ENCODE results near the gene GKN2. TPM values are rescaled to one million over a fixed set of nuclear protein-coding genes. Genes with fewer than 3 reads are reported as not detected.

The GKN2 gene
- total RNA-seq, 1 experiment from 2014 or later: not detected

- H3K9me2 ChIP-seq (ENCODE audit: insufficient read depth): no peaks in the 10 kb centered on the region
- no peaks in the 10 kb centered on the region for H3K4me1 ChIP-seq (replicated peaks; ENCODE audit: insufficient read depth)
- H3K79me2 ChIP-seq (ENCODE audit: low read depth): no peaks in the 10 kb centered on the region
- no peak overlapping the region for H3K27ac ChIP-seq
- H3K9me3 ChIP-seq (ENCODE audit: insufficient read depth, low read depth): no peaks in the 10 kb centered on the region
- BruUV-seq (replicated peaks): no TSS peak
- H4K20me1 ChIP-seq (ENCODE audit: insufficient read depth): no peaks in the 10 kb centered on the region
- TF ChIP-seq CTCF (conservative IDR thresholded peaks at IDR 0.05) (no peak), EZH2 (IDR thresholded peaks at IDR 0.05; ENCODE audit: low read depth) (no peak)
- ChIA-PET CTCF (no interaction called here), POLR2A (ENCODE audit: unreplicated experiment) (no interaction called here)
- H3K36me3 ChIP-seq (ENCODE audit: low read depth): no peaks in the 10 kb centered on the region
- no peak overlapping the region for H3K4me2 ChIP-seq
- no peak for DNase-seq
- H3F3A ChIP-seq (ENCODE audit: insufficient read depth, low read depth): no peaks in the 10 kb centered on the region
- H2AFZ ChIP-seq: no peak overlapping the region
- no peaks in the 10 kb centered on the region for H3K27me3 ChIP-seq (ENCODE audit: insufficient read depth, low read depth)
- intact Hi-C loops (cut with micrococcal nuclease; ENCODE audit: unreplicated experiment): no loop called here
- no peak overlapping the region for H3K4me3 ChIP-seq
These were observed 20.3 kb downstream of the GKN2 start for GRCh38 chr2:68932402-68932801.

GRCh38 chr2:68931799-68932198 is 20.9 kb downstream of the GKN2 start:
- DNase-seq: no peak
- ChIA-PET CTCF (no interaction called here), POLR2A (ENCODE audit: unreplicated experiment) (no interaction called here)
- no peaks in the 10 kb centered on the region for H3K4me1 ChIP-seq (replicated peaks; ENCODE audit: insufficient read depth)
- H3K36me3 ChIP-seq (ENCODE audit: low read depth): no peaks in the 10 kb centered on the region
- H3K9me3 ChIP-seq (ENCODE audit: insufficient read depth, low read depth): no peaks in the 10 kb centered on the region
- intact Hi-C loops (cut with micrococcal nuclease; ENCODE audit: unreplicated experiment): no loop called here
- H3K79me2 ChIP-seq (ENCODE audit: low read depth): no peaks in the 10 kb centered on the region
- H3F3A ChIP-seq (ENCODE audit: insufficient read depth, low read depth): no peaks in the 10 kb centered on the region
- H3K4me3 ChIP-seq: no peak overlapping the region
- no peak overlapping the region for H2AFZ ChIP-seq
- no peak overlapping the region for H3K4me2 ChIP-seq
- H3K27ac ChIP-seq: no peak overlapping the region
- TF ChIP-seq EZH2 (IDR thresholded peaks at IDR 0.05; ENCODE audit: low read depth) (no peak), CTCF (conservative IDR thresholded peaks at IDR 0.05) (no peak)
- no peaks in the 10 kb centered on the region for H4K20me1 ChIP-seq (ENCODE audit: insufficient read depth)
- no peaks in the 10 kb centered on the region for H3K9me2 ChIP-seq (ENCODE audit: insufficient read depth)
- H3K27me3 ChIP-seq (ENCODE audit: insufficient read depth, low read depth): no peaks in the 10 kb centered on the region
- no TSS peak for BruUV-seq (replicated peaks)

DNA sequence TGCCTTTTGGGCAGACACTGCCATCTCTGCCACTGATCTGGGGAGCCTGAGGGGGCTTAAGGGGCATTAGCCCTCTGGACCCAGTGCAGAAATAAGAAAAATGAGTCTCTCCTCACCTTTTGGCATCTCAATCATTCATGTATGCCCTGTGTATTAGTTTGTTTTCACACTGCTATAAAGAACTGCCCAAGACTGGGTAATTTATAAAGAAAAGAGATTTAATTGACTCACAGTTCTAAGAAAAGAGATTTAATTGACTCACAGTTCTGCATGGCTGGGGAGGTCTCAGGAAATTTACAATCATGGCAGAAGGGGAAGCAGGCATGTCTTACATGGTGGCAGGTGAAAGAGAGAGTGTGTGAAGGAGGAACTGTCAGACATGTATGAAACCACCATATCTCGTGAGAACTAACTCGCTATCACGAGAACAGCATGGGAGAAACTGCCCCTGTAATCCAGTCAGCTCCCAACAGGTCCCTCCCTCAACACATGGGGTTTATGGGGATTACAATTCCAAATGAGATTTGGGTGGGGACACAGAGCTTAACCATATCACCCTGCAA is 21.5 kb downstream of the GKN2 start:
- no peaks in the 10 kb centered on the region for H3F3A ChIP-seq (ENCODE audit: insufficient read depth, low read depth)
- no peaks in the 10 kb centered on the region for H3K4me1 ChIP-seq (replicated peaks; ENCODE audit: insufficient read depth)
- H3K9me3 ChIP-seq (ENCODE audit: insufficient read depth, low read depth): no peaks in the 10 kb centered on the region
- no peaks in the 10 kb centered on the region for H3K9me2 ChIP-seq (ENCODE audit: insufficient read depth)
- H4K20me1 ChIP-seq (ENCODE audit: insufficient read depth): no peaks in the 10 kb centered on the region
- CTCF ChIA-PET: no interaction called here
- DNase-seq: no peak
- no peak for TF ChIP-seq CTCF (conservative IDR thresholded peaks at IDR 0.05)
- TF ChIP-seq EZH2 (IDR thresholded peaks at IDR 0.05; ENCODE audit: low read depth): no peak
- no peak overlapping the region for H2AFZ ChIP-seq
- no peak overlapping the region for H3K27ac ChIP-seq
- no peaks in the 10 kb centered on the region for H3K27me3 ChIP-seq (ENCODE audit: insufficient read depth, low read depth)
- no peaks in the 10 kb centered on the region for H3K36me3 ChIP-seq (ENCODE audit: low read depth)
- POLR2A ChIA-PET (ENCODE audit: unreplicated experiment): no interaction called here
- no peak overlapping the region for H3K4me2 ChIP-seq
- intact Hi-C loops (cut with micrococcal nuclease; ENCODE audit: unreplicated experiment): no loop called here
- no peak overlapping the region for H3K4me3 ChIP-seq
- H3K79me2 ChIP-seq (ENCODE audit: low read depth): no peaks in the 10 kb centered on the region
- no TSS peak for BruUV-seq (replicated peaks)

All from PC-9 (cell line).